Fibroblast of mammary gland (primary cell): ENCODE results near the gene PBLD.
"Not testable (repeated sequence)": the region's sequence is repeated elsewhere in the genome, so short reads cannot be mapped to it uniquely, and the experiment has no call there.

Source experiments
- DNase-seq: peaks from one replicate; pipeline ENCODE4 v3.0.0-alpha.2; 2010; ENCODE audit warnings: low read depth
- H3K4me3 ChIP-seq: 2 replicates; pipeline ENCODE4 v1.5.1; 2011; ENCODE audit warnings: low read depth, mild to moderate bottlenecking, low read length, moderate library complexity; ENCODE audit not compliant: control insufficient read depth
- CTCF ChIP-seq: conservative IDR thresholded peaks from 2 replicates; pipeline ENCODE4 v1.5.1; 2011; ENCODE audit warnings: low read depth, low read length, inconsistent platforms; ENCODE audit not compliant: control insufficient read depth, insufficient read depth

The PBLD gene

GRCh38 chr10:68280758-68281157 is 52.0 kb downstream of the PBLD start:
- no peak for DNase-seq
- no peak for TF ChIP-seq CTCF
- H3K4me3 ChIP-seq: no peak overlapping the region

GRCh38 chr10:68278906-68279753 is 53.6 kb downstream of the PBLD start:
- H3K4me3 ChIP-seq, DNase-seq: not testable (repeated sequence)

GRCh38 chr10:68277814-68278213 is 54.9 kb downstream of the PBLD start:
- not testable (repeated sequence) for DNase-seq, H3K4me3 ChIP-seq

GRCh38 chr10:68276224-68276623 is 56.5 kb downstream of the PBLD start:
- TF ChIP-seq CTCF: no peak
- no peak for DNase-seq
- H3K4me3 ChIP-seq: no peak overlapping the region

GRCh38 chr10:68275600-68276126 is 57.1 kb downstream of the PBLD start:
- no peak for DNase-seq
- no peak for TF ChIP-seq CTCF
- H3K4me3 ChIP-seq: no peak overlapping the region

- no peak for DNase-seq
- TF ChIP-seq CTCF: no peak
- no peak overlapping the region for H3K4me3 ChIP-seq
Observed at GRCh38 chr10:68272833-68273232, 59.9 kb downstream of the PBLD start.

- TF ChIP-seq CTCF: no peak
- H3K4me3 ChIP-seq: no peak overlapping the region
- no peak for DNase-seq
Observed at GRCh38 chr10:68271196-68271882, 61.4 kb downstream of the PBLD start.
